GM13977 (cell line): ENCODE results near the gene RAP1GAP.

Experiments used
- DNase-seq: peaks from one replicate; pipeline ENCODE4 v3.0.0; 2012; ENCODE audit warnings: low spot score
- CTCF ChIP-seq: IDR thresholded peaks from 2 replicates; pipeline ENCODE4 v1.5.1; 2012; ENCODE audit warnings: mild to moderate bottlenecking, control low read depth; ENCODE audit not compliant: insufficient read depth; ENCODE audit errors: extremely low read depth, missing control alignments
- in situ Hi-C: fragments of 300-500 bp; cut with MboI; formaldehyde crosslinking; loops from one replicate; pipeline ENCODE4 v1.12.0; 2022; ENCODE audit warnings: low sequenced_read_pairs, low pct_unique_long_range_greater_than_20kb, mixed read lengths, inconsistent platforms; ENCODE audit not compliant: unreplicated experiment

Gene RAP1GAP

GRCh38 chr1:21572221-21572620 is 96.9 kb downstream of the RAP1GAP start:
- TF ChIP-seq CTCF = no peak
- no peak for DNase-seq
- in situ Hi-C loops = no loop called here

GRCh38 chr1:21570885-21571284 is 98.3 kb downstream of the RAP1GAP start:
- no peak for DNase-seq
- in situ Hi-C loops = no loop called here
- TF ChIP-seq CTCF = no peak

GRCh38 chr1:21570528-21570875 is 98.7 kb downstream of the RAP1GAP start:
- DNase-seq = no peak
- no peak for TF ChIP-seq CTCF
- in situ Hi-C loops = no loop called here

- in situ Hi-C loops = no loop called here
- no peak for TF ChIP-seq CTCF
- no peak for DNase-seq
Observed at GRCh38 chr1:21569820-21570527, 99.2 kb downstream of the RAP1GAP start.

- in situ Hi-C loops = no loop called here
- no peak for TF ChIP-seq CTCF
- no peak for DNase-seq
Observed at GRCh38 chr1:21568809-21569385, 100.3 kb downstream of the RAP1GAP start.

- TF ChIP-seq CTCF = no peak
- DNase-seq = no peak
- in situ Hi-C loops = no loop called here
Observed at GRCh38 chr1:21568006-21568746, 101.0 kb downstream of the RAP1GAP start.
